GM10266 (cell line): ENCODE data around the gene MGRN1.

Source experiments
- DNase-seq: peaks from one replicate; pipeline ENCODE4 v3.0.0; 2012; ENCODE audit errors: extremely low spot score
- CTCF ChIP-seq: IDR thresholded peaks from 2 replicates; pipeline ENCODE4 v1.5.1; 2012; ENCODE audit warnings: mild to moderate bottlenecking, low read depth; ENCODE audit not compliant: control insufficient read depth, insufficient read depth; ENCODE audit errors: missing control alignments

The MGRN1 gene

GRCh38 chr16:4681471-4682083, 57.0 kb downstream of the MGRN1 start:
- DNase-seq = no peak
- no peak for TF ChIP-seq CTCF

- TF ChIP-seq CTCF = no peak
- DNase-seq = no peak
Observed at GRCh38 chr16:4682084-4682591, 57.5 kb downstream of the MGRN1 start.

GRCh38 chr16:4682616-4683254, 58.1 kb downstream of the MGRN1 start:
- TF ChIP-seq CTCF = no peak
- DNase-seq = no peak

- TF ChIP-seq CTCF = no peak
- no peak for DNase-seq
Observed at GRCh38 chr16:4683255-4684057, 58.8 kb downstream of the MGRN1 start.

GRCh38 chr16:4684058-4684715, 59.6 kb downstream of the MGRN1 start:
- no peak for DNase-seq
- no peak for TF ChIP-seq CTCF

- DNase-seq = no peak
- TF ChIP-seq CTCF = no peak
Observed at GRCh38 chr16:4684763-4685162, 60.1 kb downstream of the MGRN1 start.
